Occipital lobe (tissue), 2 donors: ENCODE data around the gene CHGA. TPM values are rescaled to one million over a fixed set of nuclear protein-coding genes. Genes with fewer than 3 reads are reported as not detected.

Source experiments
- DNase-seq: peaks from one replicate; lab custom pipeline; 2025; lab: John Stamatoyannopoulos, UW
- total RNA-seq: library from RNA; depleted of rRNA; stranded (reverse); fragments of >200 nt; gene quantifications from one replicate; pipeline ENCODE4 v1.2.3, GENCODE V29; 2014

The CHGA gene
- total RNA-seq, 1 donor from 2014 or later: 37.9 TPM

DNA sequence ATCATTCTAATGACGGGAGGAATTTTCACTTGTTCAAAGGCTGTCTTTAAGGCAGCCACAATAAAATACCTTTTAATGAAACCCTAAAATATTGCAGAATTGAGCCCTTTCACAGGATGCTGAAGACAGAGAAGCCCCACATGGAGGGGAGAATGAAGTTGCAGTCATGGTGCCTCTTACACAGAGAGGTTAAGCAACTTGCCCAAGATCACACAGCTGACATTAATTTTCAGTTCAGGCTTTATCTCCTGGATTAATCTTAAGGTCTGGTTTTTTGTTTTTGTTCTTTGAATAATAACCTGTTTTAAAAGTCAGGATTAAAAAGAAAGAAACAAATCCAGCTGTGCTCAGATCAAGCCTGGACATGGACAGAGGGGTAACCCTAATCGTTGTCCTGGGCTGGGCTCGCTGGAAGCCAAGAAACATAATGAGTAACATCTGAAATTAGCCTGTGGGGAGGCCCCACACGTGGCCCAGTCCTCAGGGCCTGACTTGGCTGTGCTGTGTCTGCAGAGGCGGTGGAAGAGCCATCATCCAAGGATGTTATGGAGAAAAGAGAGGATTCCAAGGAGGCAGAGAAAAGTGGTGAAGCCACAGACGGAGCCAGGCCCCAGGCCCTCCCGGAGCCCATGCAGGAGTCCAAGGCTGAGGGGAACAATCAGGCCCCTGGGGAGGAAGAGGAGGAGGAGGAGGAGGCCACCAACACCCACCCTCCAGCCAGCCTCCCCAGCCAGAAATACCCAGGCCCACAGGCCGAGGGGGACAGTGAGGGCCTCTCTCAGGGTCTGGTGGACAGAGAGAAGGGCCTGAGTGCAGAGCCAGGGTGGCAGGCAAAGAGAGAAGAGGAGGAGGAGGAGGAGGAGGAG, 8.0 kb downstream of the CHGA start:
- no peak for DNase-seq

DNA sequence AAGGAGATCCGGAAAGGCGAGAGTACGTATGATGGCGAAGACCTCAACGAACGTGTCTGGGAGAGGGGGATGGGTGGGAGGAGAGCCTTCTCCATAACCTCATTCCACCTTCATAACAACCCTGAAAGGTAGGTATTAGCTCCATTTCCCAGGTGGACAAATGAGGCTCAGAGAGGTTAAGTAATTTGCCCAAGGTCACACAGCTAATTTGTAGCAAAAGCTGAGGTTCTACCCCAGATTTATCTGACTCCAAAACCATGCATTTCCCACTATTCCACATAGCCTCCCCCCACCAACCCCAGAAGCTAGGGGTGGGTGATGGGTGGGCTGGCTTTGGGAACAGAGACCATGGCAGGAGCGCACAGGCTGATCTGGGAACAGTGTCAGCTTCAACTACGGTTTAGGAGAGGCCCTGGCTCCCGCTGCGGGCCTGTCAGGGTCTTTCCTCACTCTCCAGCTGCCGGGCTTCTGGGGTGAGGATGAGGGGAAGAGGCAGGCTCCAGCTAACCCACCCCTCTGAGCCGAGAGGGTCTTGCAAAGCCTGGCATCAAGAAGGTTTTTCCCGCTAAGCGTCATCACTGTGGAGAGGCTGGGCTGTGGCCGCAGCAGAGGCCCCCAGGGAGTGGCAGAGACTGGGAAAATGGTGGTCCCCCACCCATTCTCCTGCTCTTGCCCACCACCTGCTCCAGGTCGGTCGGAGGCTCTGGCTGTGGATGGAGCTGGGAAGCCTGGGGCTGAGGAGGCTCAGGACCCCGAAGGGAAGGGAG, 8.9 kb downstream of the CHGA start:
- no peak for DNase-seq

DNA sequence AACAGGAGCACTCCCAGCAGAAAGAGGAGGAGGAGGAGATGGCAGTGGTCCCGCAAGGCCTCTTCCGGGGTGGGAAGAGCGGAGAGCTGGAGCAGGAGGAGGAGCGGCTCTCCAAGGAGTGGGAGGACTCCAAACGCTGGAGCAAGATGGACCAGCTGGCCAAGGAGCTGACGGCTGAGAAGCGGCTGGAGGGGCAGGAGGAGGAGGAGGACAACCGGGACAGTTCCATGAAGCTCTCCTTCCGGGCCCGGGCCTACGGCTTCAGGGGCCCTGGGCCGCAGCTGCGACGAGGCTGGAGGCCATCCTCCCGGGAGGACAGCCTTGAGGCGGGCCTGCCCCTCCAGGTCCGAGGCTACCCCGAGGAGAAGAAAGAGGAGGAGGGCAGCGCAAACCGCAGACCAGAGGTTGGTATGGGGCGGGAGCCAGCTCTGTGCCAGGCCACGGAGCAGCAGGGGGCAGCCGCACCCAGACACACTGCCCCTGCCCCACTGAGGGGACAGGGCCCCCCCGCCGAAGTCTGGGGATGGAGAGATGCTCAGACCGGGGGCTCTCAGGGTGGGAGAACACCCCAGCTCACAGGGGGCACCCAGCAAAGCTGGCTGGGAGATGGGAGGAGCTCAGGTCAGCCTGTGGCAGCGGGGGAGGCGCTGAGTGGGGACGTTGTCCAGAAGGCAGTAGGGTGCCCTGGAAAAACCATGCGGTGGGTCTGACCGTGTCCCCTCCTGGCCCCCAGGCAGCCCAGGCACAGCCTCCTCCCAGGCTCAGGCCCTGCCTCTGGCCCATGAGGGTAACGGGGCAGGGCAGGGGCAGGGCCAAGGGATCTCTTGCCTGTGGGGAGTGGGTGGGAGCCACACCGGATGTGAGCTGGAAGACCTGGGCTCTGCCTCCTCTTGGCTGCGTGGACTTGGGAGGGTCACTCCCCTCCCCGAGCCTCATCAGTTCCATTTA, 9.8 kb downstream of the CHGA start:
- DNase-seq: peak; percentile 53

DNA sequence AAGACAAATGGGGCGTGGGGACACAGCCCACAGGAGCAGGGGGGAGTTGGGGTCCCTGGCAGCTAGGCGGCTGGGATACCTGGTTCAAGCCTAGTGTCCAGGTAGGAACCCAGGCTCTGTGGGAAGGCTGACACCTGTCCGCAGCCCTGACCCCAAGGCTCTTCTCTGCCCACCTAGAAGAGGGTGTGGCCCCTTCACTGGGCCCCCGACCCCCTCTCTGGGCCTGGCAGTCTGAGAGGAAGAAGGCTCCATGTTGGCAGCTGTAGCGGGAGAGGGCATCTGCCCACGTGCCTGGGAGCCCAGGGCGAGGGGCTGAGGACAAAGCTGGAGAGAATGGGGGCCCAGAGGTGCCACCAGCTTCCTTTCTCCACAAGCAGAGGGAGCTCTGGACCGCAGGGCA, 10.5 kb downstream of the CHGA start:
- DNase-seq: no peak

DNA sequence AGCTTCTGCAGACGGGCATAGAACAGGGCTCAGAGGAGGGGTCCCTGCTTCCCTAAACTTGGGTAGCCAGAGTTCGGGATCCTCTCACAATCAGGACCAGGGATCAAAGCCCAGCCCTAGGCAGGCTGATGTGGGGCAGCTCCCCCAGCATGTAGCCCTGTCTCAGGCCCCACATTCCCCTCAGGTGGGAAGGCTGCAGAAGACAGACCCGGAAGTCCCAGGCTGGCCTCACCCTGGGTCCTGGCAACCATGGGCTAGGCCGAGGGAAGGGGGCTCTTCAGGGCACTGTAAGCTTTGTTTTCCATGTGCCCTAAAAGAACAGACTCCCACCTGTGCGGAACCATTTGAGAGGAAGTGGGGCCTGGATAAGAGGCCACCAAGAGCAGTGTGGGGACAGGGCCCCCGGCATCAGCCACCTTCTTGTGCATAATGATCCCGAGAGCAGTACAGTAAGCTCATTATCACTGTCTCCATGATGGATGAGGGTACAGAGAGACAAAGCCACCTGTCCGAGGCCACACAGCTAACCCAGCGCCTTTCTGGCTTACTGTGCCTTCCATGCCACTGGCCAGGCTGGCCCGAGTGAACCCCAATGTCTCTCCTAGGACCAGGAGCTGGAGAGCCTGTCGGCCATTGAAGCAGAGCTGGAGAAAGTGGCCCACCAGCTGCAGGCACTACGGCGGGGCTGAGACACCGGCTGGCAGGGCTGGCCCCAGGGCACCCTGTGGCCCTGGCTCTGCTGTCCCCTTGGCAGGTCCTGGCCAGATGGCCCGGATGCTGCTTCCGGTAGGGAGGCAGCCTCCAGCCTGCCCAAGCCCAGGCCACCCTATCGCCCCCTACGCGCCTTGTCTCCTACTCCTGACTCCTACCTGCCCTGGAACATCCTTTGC, 11.5 kb downstream of the CHGA start:
- DNase-seq: no peak

DNA sequence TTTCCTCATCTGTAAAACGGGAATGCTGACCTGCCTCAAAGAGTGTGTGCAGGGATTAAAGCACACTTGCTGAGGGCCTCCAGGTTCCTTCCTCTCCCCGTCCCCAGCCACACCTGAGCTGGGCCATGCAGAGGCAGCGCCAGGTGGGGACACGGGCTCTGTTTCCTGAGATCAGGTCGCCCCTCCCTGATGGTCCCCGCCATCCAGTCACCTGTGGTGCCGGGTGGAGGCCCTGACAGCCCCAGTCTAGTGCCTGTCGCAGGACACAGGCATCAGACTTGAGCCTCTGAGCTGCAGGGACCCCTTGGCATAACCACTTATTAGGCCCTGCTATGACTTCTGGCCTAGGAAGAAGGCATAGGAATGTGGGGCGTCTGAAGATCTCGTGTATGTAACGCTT, 12.5 kb downstream of the CHGA start:
- DNase-seq: no peak

DNA sequence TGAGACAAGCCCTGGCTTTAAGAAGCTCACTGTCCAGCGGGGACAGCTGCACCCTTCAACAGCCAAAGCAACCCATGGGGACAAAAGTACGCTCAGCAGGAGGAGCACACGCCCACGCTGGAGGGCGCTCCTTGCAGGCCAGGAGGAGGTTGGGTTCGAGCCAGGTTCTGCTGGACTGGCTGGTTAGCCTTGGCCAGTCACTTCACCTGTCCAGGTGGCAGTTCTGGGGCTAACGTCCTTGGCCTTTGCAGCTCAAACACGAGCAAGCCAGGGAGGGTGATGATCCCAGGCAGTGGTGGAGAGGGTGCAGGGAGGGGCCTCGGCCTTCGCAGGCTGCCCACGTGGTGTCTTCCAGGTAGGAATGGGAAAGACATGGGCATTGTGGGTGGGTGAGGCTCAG, 13.1 kb downstream of the CHGA start:
- DNase-seq: no peak

DNA sequence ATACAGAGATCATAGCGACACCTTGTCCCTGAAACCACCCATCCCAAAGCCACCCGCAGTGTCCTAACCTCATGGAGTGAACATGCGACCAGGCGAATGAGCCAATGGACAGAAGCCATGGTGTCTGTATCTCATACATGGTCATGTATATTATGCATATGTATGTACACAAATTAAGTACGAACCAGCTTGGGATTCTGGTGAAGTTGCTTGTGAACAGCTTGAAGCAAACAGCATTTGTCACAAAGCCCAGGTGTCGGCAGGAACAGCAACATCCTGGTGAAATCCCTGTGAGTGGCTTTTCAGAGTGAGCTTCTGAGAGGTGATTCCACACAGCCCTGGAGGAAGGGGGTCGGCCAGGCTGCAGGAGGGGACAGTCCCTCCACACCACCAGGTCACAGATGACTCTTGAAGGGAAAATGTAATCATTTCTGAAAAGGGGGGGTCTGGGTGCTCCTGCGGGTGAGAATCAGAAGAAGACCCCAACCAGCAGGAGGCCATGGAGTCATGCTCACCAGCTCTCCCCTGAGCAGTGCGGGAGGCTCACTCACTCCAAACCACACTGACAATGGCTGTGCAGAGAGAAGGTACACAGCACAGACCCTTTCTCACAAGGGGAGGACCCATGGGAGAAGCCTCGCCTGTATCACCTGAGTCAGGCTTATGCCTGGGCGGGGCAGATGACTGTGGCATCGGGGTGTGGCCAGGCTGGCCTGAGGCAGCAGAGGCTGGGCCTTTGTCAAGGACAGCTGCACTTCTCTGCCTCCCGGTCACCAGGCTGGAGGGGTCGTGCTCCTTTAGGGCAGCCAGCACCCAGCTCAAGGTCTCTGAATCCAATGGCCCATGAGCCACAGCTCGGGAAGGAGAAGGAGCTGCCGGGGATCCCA, 14.3 kb downstream of the CHGA start:
- DNase-seq: no peak

DNA sequence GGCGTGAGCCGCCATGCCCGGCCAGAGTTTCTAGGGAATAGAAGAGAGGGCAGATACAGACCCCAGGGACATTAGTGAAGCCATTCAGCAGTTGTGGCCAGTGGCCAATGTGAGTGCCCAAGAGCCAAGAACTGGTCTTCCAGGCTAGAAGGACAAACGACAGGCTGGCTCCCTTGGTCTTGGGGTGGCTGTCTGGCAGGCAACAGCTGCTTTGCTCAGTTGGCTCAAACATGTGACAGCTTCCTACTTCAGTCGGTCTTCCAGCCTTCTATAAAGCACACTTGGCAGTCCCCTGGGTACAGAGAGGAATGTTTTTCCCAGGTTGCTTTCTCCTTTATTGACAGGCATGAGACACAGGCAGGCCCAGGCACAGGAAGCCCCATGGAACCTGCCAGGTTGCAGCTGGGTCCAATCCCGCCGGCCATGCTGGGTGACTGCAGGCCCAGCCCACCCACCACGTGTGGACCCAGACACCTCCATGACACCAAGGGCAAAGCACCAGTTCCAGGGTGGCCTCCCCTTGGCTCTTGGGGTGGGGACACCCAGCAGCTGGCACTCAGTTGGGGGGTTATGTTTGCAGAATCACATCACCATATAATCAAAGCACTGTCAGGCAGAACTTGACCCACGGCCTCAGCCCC, 15.4 kb downstream of the CHGA start:
- DNase-seq: no peak

DNA sequence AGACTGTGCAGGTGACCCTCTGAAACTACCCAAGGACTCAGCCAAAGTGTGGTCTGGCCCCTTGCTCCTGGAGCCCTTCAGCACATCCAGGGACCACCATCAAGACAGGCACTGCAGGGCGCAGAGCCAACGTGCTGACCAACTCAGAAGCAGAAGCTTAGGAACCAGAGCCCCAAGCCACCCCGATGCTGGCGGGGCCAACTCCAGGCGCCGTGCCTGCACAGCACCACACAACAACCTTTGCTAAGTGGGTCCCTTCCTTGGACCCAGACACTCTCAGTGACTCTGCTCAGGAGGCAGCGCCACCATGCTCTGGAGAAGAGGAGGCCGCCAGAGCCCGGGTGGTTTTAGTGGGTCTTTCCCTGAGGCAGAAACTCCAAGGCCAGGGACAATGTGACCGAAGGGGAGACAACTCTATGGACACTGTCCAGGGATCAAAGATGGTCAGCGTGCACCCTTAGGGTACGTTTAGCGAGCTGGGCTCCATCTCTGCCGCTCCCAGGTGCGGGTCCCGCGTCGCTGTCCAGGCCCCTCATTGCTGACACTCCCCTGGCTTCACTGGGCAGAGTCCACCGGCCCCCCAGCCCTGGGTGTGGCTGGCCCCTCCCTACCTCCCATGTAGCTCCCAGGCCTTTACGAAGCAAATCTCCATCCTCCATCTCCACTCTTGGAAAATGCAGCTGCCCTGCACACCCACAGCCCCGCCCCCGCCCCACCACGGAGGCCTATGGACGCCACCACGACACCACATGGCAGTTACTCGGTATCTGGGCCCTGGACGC, 16.1 kb downstream of the CHGA start:
- DNase-seq: no peak

DNA sequence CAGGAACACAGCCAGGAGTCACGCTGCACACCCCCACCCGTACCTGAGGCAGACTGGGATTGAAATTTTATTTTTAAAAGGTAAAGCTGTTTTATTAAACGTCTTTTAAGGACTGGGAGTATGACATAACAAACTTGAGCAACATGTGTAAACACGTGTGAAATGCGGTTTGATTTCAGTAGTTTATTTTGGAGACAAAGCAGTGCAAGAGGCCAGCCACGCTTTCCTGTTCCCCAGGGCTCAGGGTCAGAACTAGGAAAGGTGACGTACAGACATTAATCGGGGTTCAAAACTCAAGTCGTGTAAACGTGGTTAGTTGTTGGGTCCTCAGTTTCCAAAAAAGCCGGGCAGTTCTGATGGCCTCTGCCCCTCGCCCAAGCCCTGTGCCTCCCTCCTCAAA, 16.7 kb downstream of the CHGA start:
- DNase-seq: no peak

DNA sequence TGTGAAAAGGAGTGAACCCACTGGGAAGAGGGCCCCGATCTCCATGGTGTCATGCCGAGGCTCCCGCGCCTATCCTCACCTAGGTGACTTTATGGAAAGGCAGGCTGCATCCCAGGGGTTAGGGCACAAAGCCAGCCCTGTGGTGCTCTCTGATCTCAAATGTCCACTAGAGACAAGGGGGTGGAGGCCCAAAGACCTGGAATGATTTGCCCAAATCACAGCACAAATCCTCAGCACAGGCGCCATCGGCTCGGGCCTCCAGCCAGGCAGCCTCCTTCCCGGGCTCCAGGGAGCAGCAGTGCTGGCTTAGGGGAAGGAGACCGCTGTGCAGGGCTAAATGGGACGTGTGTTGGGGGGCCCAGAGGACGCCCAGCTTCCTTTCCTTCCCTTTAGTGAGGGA, 17.6 kb downstream of the CHGA start:
- no peak for DNase-seq

DNA sequence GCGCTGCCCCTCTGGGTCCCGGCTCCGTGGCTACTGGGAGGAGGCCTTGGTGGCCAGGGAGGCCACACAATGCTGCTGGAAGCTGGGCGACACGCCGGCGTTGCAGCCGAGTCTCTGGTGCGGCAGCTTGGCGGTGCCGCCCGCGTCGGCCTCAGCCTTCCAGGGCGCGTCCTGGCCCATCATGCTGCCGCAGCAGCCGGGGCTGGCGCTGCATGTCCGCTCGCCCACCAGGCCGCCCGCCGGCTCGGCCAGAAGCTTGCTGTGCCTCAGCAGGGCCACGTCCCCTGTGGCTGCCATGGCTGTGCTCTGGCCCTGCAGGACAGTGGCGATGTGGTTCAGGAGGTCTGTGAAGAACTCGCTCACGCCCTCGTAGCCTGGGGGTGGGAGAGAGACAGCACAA, 18.6 kb downstream of the CHGA start:
- no peak for DNase-seq

DNA sequence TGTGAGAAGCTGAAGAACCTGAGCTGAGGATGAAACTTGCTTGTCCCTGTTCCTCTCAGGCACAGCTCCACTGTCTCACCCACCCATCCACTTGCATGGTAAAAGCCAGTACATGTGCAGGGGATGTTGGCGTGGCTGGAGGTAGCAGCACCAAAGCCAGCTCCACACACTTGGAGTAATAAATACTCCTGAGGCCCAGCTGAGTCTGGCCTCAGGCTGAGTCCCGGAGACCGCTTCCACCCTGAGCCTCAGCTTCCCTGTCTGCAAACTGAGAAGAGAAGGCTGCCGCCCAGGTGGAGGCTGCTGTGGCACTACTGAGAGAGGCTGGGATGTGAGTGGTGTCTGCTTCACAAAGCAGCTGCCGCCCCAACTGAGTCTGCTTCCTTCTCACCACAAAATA, 19.2 kb downstream of the CHGA start:
- DNase-seq: no peak

DNA sequence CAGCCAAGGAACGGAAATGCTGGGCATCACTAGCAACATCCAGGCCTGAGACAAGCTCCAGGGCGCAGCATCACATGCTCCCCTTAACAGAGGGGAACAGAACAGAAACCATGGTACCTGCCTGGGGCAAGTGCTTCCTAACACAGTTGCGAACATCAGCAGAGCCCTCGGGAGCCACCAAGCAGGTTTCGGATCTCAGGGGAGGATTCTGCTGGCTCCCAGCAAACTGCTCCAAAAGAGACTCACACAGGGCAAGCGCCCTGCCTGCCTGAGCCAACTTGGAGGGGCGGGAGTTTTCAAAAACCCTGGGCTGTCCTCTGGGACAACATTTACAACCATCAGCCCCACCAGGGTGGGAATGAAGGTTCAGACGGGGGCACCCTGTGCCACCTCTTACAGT, 19.6 kb downstream of the CHGA start:
- DNase-seq: no peak

DNA sequence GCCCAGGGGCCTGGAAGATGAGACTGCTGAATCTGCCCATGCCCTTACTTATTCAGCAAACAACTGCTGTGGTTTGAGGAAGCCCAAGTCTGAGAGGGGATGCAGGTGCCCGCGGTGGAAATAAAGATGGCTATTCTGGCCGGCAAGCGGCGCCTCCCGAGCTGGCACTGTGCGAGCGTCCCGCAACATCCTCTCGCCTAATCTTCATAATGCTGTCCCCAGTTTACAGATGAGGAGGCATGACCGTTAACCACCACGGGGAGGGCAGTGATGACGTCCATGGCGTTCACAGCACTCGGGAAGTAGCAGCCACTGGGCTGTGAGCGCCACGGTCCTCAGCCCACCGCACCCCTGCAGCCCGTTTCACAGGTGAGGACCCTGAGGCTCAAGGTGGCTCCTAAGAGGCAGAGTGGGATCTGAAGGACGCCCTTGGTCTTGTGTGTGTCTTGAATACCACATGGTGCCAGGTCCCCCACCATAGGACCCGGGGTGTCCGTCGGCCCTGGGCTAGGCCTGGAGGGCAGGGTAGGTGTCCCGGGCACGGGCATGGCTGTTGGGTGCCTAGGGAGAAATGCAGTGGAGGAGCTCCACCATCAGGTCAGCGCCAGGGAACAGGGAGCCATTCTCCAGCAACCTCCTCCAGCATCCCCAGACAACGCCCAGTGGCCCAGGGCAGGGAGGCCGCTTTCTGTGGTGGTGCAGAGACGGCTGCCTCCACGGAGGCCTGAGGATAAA, 20.2 kb downstream of the CHGA start:
- no peak for DNase-seq

DNA sequence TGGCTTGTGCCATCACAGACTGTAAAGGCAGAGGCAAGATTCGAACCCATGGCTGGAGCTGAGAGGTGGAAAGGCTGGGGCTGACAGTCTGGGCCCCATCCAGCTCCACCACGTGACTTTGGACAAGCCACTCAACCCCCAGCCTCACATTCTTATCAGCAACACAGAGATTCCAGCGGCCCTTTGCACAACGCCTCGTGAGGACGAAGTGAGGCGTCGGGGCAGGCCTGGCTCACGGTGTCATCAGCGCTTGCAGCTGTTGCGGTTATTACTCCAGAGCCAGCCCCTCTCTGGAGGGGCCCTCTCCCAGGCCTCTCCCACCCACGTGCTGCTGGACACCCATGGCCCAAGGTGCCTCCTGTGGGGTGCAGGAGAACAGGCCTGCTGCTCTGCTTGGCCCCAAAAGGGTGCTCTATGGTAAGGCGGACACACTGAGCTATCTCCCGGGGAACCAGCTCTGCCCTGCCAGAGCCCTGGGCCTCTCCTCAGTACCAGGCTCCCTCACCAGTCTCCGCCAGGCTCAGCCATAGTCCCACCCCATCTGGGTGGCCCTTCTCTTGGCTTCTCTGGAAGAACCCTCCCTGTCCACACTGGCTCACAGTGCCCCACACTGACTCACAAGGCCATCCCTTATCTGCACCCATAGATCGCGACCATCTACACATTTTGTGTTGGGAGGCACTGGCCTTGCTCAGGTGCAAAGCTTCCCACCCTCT, 21.1 kb downstream of the CHGA start:
- no peak for DNase-seq
